Ishikawa (cell line): ENCODE measurements around the gene ZSCAN20.

ENCODE experiments used
- EGR1 ChIP-seq: IDR thresholded peaks from 2 replicates; pipeline ENCODE4 v1.6.1; 2012
- EP300 ChIP-seq: IDR thresholded peaks from 2 replicates; pipeline ENCODE4 v1.6.1; 2012; ENCODE audit warnings: borderline replicate concordance
- RAD21 ChIP-seq: IDR thresholded peaks from 2 replicates; pipeline ENCODE4 v1.6.1; 2012; ENCODE audit warnings: low read depth
- REST ChIP-seq: IDR thresholded peaks from 2 replicates; pipeline ENCODE4 v1.6.1; 2012; ENCODE audit warnings: low read depth, mild to moderate bottlenecking
- TAF1 ChIP-seq: IDR thresholded peaks from 2 replicates; pipeline ENCODE4 v1.6.1; 2012; ENCODE audit warnings: low read depth, mild to moderate bottlenecking
- TEAD4 ChIP-seq: IDR thresholded peaks from 2 replicates; pipeline ENCODE4 v1.6.1; 2012
- YY1 ChIP-seq: IDR thresholded peaks from 2 replicates; pipeline ENCODE4 v1.6.1; 2012; ENCODE audit warnings: low read depth
- TF ChIP-seq, protein P1 (sequence below): IDR thresholded peaks from 2 replicates; pipeline ENCODE4 v1.6.1; 2012
- TF ChIP-seq, protein P2 (sequence below): IDR thresholded peaks from 2 replicates; pipeline ENCODE4 v1.6.1; 2012

DNA sequence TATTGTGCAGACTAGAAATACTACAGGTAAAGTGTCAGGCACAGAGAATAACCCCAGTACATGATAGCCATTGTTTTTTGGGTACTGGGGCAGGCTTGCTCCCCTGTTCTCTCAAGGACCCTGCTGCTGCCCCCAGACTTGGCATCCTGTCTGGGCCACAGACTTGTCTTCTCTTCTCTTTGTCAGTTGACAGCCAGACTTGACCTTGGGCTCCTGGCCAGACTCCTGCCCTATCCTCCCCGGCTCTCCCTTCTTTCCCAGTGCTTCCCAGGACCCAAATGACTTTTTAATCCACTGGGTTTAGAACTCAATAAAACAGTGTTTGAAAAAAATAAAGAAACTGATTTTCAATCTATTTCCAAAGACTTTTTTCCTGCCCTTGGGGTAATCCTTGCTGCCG is 43.2 kb downstream of the ZSCAN20 start:
- no peak for TF ChIP-seq EP300
- no peak for TF ChIP-seq YY1
- no peak for TF ChIP-seq REST
- TF ChIP-seq, protein P1, sequence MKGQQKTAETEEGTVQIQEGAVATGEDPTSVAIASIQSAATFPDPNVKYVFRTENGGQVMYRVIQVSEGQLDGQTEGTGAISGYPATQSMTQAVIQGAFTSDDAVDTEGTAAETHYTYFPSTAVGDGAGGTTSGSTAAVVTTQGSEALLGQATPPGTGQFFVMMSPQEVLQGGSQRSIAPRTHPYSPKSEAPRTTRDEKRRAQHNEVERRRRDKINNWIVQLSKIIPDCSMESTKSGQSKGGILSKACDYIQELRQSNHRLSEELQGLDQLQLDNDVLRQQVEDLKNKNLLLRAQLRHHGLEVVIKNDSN, result no peak
- TF ChIP-seq EGR1, result no peak
- no peak for TF ChIP-seq RAD21
- no peak for TF ChIP-seq TAF1
- TF ChIP-seq, protein P2, sequence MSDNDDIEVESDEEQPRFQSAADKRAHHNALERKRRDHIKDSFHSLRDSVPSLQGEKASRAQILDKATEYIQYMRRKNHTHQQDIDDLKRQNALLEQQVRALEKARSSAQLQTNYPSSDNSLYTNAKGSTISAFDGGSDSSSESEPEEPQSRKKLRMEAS, result no peak
- no peak for TF ChIP-seq TEAD4
